Measurements from ENCODE around the gene GPAM.
"Not testable (repeated sequence)": the region's sequence is repeated elsewhere in the genome, so short reads cannot be mapped to it uniquely, and the experiment has no call there.

The GPAM gene

DNA sequence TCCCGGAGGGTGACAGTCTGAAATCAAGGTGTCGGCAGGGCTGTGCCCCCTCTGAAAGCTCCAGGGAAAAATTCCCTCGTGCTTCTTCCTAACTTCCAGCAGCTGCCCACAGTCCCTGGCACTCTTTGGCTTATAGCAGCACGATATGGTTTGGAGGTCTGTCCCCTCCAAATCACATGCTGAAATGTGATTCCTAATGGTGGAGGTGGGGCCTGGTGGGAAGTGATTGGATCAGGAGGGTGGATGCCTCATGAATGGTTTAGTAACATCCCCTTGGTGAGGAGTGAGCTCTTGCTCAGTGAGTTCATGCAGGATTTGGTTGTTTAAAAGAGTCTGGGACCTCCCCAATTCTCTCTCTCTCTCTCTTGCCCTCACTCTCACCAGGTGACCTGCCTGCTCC is 51.1 kb downstream of the GPAM start:
- DNase-seq (ENCODE audit: low read depth) = no peak

DNA sequence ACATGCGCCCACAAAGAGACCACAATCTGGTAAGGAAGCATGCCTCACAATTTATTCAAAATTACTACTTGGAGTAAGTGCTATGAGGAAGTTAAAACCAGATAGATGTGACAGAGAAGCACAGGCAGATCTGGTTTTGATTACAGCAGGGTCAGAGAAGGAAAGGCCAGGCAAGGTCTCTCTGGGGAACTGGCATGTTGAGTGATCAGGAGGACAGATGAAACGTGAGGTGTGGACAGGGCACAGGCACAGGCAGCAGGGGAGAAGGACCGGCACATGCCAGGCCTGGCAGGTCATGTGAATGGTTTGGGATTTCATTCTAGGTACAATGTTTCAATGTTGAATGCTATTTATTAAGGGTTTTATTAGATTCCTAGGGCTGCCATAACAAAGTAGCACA is 51.6 kb downstream of the GPAM start:
- DNase-seq (ENCODE audit: low read depth) = peak; percentile 5

DNA sequence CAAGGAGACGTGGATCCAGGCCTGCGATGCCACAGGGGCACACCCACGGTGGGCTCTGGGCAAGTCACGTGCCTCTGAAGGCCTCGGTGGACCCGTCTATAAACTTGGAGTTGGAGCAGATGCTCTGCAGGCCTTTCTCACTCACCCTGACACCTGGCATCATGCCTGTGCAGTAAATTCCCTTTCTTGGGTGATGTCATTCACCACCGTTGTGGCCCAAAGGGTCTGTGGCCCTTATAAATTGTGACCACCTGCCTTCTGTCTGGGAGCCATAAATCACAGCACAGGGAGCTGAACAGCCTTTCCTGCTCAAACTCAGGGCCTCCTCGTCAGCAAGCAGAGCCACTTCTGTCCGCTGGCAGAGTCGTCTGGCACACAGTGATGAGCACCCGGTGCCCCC is 52.2 kb downstream of the GPAM start:
- DNase-seq (ENCODE audit: low read depth) = no peak

DNA sequence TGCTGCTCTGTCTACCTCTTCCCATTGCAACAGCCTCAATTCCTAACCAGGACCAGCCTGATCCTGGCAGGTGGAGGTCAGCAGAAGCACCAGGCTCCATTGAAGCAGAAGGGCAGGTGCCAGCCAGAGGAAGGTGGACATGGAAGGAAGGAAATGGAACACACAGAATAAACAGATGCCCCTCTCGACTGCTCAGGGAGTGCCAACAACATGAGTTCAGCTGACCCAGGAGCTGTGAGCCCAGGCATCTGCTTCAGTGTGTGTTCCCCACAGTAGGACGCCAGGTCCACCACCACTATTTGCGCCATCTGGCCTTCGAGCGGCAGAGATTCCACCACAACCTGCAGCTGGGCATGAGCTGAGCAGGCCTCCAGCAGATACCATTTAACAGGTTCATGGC is 56.7 kb downstream of the GPAM start:
- DNase-seq (ENCODE audit: low read depth) = no peak

DNA sequence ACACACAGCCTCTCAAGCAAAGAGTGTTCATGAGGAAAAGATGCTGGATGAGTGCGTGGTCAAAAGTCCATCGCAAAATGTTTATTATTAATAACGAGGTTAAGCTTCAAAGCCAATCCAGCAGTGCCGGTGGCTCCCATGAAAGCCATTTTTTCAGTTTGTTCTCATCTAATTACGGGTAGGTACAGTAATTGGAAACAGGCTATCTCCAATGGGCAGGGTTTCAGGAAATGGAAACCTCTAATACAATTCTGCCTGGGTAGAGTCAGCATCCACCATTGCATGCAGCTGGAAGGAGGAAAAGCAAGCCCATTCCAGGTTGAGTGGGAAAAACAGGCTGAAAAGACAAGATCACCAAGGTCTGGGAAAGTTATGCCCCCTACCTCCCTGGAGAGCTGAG is 57.4 kb downstream of the GPAM start:
- DNase-seq (ENCODE audit: low read depth) = no peak

DNA sequence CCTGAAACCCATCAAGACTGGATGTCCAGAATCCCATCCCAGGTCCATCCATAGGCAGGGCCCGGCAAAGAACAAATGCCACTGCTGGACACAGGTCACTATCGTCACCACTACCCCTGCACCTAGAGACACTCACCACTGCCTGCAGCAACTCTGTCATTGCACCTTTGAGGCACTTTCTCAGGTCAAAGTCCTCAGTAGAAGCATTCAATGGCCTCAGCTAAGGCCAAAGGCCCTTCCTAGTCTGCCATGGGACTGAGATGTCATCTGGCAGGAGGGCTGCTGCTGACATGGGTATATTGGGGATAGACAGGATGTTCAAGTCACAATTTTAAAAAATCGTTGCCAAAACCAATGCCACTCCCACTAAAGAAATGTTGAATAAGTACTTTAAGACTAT is 58.7 kb downstream of the GPAM start:
- DNase-seq (ENCODE audit: low read depth) = no peak

DNA sequence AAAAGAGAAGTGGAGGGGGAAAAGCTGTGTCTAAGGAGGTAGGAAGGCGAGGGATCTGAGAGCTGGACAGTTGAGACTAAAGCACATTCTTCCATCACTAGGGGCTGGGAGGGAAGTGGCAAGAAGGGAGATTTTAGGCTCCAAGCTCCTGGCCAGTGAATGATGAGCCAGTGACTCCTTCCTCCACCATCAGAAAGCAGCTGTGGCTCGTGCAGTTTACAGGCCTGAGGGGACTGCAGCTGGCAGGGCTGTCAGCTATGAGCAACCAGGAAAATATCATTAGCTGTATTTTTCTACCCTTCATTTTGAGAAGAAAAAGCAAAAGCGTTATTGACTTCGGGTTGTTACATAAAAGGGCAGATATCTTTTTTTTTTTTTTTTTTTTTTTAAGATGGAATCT is 60.7 kb downstream of the GPAM start:
- no peak for DNase-seq (ENCODE audit: low read depth)

DNA sequence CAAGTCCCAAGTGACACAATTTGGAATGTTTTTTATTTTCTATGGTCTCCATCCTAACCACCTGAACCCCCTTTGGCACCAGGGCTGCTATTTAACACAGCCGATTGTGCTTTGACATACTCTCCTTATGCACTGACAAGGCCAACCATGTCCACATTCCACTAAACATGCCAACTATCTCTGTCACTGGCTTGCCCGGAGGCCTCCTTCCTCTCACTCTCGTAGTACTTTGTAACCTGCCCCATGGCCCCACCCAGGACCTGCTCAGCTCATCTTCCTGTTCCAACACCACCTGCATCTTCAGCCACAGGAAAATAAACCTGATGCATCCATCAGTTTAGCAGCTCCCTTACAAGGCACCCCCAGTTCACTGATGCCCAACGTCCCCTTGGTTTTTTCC is 63.1 kb downstream of the GPAM start:
- DNase-seq (ENCODE audit: low read depth) = no peak

DNA sequence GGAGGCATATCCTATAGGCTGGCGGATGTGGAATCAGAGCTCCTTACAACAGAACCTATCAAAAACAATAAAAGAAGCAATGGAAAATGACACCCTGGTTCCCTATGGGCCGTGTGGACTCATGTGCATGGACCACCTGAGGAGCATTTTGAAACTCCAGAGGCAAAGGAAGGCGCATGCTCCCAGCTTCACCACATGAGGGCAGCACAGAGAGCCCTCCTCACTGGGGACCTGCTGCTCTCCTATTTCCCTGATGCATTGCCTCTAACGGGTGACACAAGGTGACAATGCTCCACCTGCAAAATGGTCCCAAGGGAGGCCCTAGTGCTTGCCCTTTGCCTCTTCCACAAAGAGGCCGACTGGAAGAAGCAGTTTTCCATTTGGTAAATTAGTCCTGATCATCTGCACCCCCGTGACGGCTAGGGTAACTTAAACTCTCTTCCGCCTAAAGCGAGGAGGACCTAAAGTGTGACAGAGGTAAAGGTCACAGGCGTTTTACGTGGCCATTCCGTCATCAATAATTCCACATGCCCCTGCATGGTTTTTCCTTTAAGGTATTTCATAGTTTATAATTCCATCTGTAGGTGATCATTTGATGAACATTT is 67.7 kb downstream of the GPAM start:
- peak; percentile 5 for DNase-seq (ENCODE audit: low read depth)

DNA sequence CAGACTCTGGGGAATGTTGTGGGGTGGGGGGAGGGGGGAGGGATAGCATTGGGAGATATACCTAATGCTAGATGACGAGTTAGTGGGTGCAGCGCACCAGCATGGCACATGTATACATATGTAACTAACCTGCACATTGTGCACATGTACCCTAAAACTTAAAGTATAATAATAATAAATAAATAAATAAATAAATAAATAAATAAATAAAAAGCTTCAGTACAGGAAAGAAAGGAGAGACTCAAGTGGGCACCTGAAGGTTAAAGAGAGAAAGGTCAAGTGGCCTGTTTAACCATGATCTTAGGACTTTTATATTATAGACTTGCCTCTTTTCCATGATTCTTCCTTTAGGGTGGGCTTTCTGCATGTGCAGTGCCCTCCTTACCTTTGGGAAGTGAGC is 73.8 kb downstream of the GPAM start:
- not testable (repeated sequence) for DNase-seq (ENCODE audit: low read depth)

Data from fibroblast of gingiva (primary cell).